Stimulated activated CD4-positive, alpha-beta T cell treated with anti-CD3 and anti-CD28 coated beads, Interleukin-15, amount 100 ng/mL, for 24 hours (primary cell): ENCODE results near the gene KIF13A.
"Not testable (repeated sequence)": the region's sequence is repeated elsewhere in the genome, so short reads cannot be mapped to it uniquely, and the experiment has no call there.

ENCODE experiments used
- DNase-seq: peaks from one replicate; pipeline ENCODE4 v3.0.0-alpha.2; 2020

The KIF13A gene

GRCh38 chr6:17754254-17754653 is 233.2 kb downstream of the KIF13A start:
- DNase-seq, result no peak

- not testable (repeated sequence) for DNase-seq
Measured at GRCh38 chr6:17745324-17745723, 242.1 kb downstream of the KIF13A start.

GRCh38 chr6:17744757-17745308 is 242.6 kb downstream of the KIF13A start:
- not testable (repeated sequence) for DNase-seq

- no peak for DNase-seq
Measured at GRCh38 chr6:17744019-17744756, 243.2 kb downstream of the KIF13A start.

- no peak for DNase-seq
Measured at GRCh38 chr6:17741507-17741906, 245.9 kb downstream of the KIF13A start.

- DNase-seq, result no peak
Measured at GRCh38 chr6:17740559-17741220, 246.7 kb downstream of the KIF13A start.

GRCh38 chr6:17737704-17738252 is 249.7 kb downstream of the KIF13A start:
- no peak for DNase-seq

GRCh38 chr6:17735311-17735710 is 252.1 kb downstream of the KIF13A start:
- DNase-seq, result not testable (repeated sequence)

- no peak for DNase-seq
Measured at GRCh38 chr6:17730078-17730704, 257.2 kb downstream of the KIF13A start.

GRCh38 chr6:17729223-17730077 is 258.0 kb downstream of the KIF13A start:
- no peak for DNase-seq

- no peak for DNase-seq
Measured at GRCh38 chr6:17728551-17729222, 258.7 kb downstream of the KIF13A start.

GRCh38 chr6:17725083-17725482 is 262.4 kb downstream of the KIF13A start:
- DNase-seq, result no peak

GRCh38 chr6:17724341-17724740 is 263.1 kb downstream of the KIF13A start:
- no peak for DNase-seq

GRCh38 chr6:17721671-17722070 is 265.8 kb downstream of the KIF13A start:
- no peak for DNase-seq

- DNase-seq, result no peak
Measured at GRCh38 chr6:17719323-17720041, 268.0 kb downstream of the KIF13A start.

- no peak for DNase-seq
Measured at GRCh38 chr6:17716221-17716620, 271.2 kb downstream of the KIF13A start.

- peak; percentile 55 for DNase-seq
Measured at GRCh38 chr6:17714879-17715851, 272.3 kb downstream of the KIF13A start.

GRCh38 chr6:17714177-17714576 is 273.3 kb downstream of the KIF13A start:
- DNase-seq, result no peak

GRCh38 chr6:17712576-17712975 is 274.9 kb downstream of the KIF13A start:
- DNase-seq, result no peak

GRCh38 chr6:17710331-17710730 is 277.1 kb downstream of the KIF13A start:
- no peak for DNase-seq
